OCI-LY3 (cell line): ENCODE results near the gene PTPRN2.

Source experiments
- EZH2phosphoT487 ChIP-seq: fragments of 200-600 bp; shearing (Covaris generic); IDR thresholded peaks from 2 replicates; pipeline ENCODE4 v1.6.1; 2018; ENCODE audit warnings: antibody characterized with exemption, mixed run types, low read depth
- TF ChIP-seq, protein P1 (sequence below): fragments of 200-600, 300-600 bp; sonication (generic); IDR thresholded peaks from 2 replicates; pipeline ENCODE4 v1.5.1; 2014; ENCODE audit warnings: antibody characterized with exemption, low read length, low read depth

DNA sequence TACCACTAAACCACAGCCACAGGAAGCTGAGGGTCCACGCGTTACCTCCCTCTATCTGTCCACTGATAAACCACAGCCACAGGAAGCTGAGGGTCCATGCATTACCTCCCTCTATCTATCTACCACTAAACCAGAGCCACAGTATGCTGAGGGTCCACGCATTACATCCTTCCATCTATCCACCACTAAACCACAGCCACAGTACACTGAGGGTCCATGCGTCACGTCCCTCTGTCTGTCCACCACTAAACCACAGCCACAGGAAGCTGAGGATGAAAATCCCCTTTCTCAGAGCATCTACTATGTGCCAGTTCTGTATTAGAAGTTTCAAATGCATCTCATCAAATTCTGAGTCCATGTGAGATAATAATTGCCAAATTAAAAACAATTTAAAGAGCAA, 661.5 kb downstream of the PTPRN2 start:
- TF ChIP-seq, protein P1, sequence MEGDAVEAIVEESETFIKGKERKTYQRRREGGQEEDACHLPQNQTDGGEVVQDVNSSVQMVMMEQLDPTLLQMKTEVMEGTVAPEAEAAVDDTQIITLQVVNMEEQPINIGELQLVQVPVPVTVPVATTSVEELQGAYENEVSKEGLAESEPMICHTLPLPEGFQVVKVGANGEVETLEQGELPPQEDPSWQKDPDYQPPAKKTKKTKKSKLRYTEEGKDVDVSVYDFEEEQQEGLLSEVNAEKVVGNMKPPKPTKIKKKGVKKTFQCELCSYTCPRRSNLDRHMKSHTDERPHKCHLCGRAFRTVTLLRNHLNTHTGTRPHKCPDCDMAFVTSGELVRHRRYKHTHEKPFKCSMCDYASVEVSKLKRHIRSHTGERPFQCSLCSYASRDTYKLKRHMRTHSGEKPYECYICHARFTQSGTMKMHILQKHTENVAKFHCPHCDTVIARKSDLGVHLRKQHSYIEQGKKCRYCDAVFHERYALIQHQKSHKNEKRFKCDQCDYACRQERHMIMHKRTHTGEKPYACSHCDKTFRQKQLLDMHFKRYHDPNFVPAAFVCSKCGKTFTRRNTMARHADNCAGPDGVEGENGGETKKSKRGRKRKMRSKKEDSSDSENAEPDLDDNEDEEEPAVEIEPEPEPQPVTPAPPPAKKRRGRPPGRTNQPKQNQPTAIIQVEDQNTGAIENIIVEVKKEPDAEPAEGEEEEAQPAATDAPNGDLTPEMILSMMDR = no peak
- no peak for TF ChIP-seq EZH2phosphoT487
